HG03103 (cell line): Measurements from ENCODE around the gene CELA2B.
"Not testable (repeated sequence)": the region's sequence is repeated elsewhere in the genome, so short reads cannot be mapped to it uniquely, and the experiment has no call there.

ENCODE experiments used
- ATAC-seq: cut with Tn5 transposase; IDR thresholded peaks from one replicate; pipeline ENCODE4 v1.9.1; 2021; ENCODE audit warnings: low read depth; ENCODE audit not compliant: unreplicated experiment

Gene CELA2B

DNA sequence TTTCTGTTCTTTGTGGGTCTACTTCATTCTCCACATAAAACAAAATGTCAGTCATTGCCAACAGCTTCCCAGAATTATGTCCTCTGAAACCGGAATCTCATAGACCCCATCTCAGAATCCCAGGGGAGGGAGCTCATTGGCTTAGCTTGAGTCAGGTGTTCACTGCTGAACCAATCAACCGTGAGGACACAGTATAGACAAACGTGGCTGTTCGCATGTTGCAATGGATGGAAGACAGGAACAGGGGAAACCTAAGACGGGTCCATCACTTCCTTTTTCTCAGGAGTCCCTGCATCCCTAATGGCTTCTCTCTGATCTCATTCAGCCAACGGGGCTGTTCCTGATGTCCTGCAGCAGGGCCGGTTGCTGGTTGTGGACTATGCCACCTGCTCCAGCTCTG is 10.2 kb upstream of the CELA2B start:
- ATAC-seq, result no peak

DNA sequence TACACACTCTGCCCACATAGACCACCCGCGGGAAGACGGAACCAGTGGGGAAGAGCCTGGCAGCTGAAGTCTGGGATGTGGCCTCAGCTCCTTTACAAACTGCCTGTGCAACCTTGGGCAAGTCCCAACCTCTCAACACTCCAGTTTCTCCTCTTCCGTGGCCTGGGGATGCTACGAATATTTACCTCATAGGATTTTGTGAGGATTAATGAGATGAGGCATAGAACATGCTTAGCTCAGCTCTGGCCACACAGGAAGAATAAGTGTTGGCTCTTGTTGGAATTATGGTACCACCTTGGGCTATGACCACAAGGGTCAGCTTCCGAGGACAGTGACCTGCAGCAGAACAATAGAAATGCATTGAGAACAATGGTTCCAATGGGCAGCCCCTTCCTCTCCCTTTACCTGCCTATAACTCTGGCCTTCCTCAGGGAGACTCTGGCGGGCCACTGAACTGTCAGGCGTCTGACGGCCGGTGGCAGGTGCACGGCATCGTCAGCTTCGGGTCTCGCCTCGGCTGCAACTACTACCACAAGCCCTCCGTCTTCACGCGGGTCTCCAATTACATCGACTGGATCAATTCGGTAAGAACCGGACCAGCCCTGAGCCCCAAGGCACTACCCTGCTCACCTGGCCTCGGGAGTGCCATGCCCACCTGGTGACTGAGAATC is 8.8 kb upstream of the CELA2B start:
- not testable (repeated sequence) for ATAC-seq

DNA sequence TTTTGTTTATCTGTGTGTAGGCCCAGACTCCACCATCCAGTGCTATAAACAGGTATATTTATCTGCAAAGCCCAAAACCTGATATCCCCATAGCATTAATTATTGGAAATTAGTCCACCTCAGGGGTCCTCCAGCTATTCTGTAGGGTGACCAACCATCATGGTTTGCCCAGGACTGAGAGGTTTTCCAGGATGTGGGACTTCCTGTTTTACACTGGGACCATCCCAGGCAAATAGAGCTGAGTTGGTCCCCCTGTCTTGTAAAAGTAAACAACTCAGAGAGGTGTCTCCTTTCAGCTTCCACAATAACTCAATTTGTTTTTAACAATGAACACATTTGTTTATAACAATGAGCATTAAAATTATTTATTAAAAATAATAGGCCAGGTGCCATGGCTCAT is 7.8 kb upstream of the CELA2B start:
- no peak for ATAC-seq

DNA sequence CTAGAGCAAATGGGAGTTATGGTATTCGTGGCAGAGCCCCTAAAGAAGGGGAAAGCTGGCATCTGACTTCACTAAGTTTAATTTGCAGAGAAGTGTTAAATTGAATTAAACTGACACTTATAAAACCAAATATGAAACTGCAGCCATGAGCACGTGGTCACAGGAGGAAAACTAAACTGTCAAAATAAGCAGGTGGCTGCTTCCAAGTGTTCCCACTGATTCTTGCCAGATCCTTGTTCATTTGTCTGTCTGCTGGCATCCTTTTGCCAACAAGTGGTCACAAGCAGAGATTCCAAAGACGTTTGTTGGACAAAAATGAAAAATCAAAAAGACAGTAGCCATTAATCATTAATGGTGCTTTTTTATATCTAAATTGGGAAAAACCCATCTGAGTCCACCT is 6.5 kb upstream of the CELA2B start:
- ATAC-seq, result no peak

DNA sequence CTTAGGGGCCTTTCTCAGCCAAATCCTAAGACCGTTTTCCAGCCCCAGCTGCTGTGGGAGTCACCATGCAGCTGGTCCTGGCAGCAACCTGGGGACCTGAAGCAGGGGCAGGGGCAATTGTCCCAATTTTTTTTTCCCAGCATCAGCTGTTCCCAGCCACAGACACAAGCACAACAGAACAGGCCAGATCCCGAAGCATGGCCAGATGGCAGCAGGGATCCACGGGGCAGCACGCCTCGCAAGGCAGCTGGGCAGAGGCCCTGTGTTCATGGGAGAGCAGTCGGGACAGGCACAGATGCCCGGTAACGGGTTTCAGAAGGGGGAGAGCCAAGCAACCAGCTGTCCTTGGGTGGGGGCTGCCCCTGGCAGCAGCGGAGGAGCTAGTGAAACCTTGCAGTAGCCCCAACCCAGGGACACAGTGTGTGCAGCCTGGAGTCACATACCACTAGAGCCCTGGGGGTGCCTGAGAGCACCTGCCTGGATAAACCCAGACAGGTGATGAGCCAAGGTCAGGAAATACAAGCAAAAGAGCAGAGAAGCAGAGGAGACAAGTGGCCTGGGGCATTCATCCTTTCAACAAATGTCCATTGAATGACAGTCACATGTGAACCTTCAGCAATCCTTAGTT is 6.0 kb upstream of the CELA2B start:
- ATAC-seq, result not testable (repeated sequence)

DNA sequence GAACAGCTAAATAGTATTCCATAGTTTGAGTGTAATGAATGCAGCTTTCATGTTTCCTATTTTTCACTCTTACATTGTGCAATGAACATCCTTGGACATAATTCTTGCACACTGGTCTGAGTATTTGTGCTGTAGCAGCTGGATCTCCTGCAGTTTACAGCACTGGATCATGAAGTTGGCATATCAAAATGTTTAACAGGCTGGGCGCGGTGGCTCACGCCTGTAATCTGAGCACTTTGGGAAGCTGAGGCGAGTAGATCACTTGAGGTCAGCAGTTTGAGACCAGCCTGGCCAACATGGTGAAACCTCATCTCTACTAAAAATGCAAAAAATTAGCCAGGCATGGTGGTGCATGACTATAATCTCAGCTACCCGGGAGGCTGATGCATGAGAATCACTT is 4.8 kb upstream of the CELA2B start:
- ATAC-seq, result not testable (repeated sequence)

DNA sequence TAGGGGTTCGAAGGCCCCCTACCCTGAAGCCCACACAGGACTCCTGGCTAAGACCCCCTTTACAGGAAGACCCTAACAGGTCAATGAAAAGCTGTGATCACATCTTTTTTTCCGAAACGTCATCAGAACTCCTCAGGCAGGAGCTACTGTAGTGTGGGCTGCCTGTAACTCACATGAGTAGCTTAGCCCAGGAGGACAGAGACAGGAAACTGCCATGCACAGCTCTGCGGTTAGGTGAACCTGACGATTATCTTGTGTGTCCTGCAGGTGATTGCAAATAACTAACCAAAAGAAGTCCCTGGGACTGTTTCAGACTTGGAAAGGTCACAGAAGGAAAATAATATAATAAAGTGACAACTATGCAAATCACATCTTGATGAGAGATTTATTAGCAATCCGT is 4.2 kb upstream of the CELA2B start:
- ATAC-seq, result not testable (repeated sequence)

DNA sequence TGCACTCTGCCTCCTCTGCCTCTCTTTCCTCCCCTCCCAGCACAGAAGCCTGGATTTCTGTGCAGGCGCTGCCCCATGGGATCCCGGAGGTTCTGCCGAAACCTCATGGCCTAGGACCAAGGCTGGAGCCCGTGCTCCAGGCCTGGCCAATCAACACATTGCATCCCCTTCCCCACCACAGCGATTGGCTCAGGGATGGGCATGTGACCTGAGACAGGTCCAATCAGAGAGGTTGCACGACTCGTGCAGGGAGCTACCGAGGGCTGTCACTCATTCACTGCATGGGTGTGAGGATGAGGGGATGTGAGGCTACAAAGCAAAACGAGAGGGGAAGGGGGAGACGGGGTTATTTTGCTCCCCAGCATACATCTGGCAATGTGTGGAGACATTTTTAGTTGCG is 3.3 kb upstream of the CELA2B start:
- no peak for ATAC-seq

DNA sequence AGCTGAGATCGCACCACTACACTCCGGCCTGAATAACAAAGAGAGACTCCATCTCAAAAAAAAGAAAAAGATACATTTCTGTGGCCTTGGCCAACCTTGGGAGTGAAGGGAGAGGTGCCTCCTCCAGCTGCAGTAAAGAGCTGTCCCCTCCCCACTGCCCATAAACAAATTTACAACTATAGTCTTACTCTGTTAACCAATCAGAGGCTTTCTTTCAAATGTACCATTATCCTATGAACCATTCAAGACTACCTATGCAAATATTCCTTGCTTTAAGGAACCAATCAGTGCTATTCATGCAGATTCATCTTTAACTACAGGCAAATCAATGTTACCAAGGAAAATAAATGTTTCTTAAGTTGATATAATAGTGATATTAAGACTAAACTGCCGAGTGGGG is 1.0 kb downstream of the CELA2B start:
- ATAC-seq, result no peak

DNA sequence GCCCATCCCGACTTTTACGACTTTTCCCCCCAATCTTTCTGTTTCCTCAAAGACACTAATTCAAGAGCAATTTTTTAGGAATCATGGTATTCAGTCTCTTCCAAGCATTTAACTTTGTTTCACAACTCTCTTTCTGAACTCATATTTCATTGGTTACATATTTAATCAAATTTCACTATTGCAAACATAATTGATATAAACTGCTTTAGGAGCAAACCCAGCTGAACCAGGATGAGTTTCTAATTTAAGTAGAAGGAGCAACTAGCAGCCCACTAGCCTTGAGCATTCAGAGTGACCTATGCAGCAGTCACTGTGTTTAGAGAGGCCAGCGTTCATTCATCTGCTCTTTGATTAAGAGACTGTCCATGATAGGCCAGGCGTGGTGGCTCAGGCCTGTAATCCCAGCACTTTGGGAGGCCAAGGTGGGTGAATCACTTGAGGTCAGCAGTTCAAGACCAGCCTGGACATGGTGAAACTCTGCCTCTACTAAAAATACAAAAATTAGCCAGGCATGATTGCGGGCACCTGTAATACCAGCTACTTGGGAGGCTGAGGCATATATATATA is 1.8 kb downstream of the CELA2B start:
- no peak for ATAC-seq

DNA sequence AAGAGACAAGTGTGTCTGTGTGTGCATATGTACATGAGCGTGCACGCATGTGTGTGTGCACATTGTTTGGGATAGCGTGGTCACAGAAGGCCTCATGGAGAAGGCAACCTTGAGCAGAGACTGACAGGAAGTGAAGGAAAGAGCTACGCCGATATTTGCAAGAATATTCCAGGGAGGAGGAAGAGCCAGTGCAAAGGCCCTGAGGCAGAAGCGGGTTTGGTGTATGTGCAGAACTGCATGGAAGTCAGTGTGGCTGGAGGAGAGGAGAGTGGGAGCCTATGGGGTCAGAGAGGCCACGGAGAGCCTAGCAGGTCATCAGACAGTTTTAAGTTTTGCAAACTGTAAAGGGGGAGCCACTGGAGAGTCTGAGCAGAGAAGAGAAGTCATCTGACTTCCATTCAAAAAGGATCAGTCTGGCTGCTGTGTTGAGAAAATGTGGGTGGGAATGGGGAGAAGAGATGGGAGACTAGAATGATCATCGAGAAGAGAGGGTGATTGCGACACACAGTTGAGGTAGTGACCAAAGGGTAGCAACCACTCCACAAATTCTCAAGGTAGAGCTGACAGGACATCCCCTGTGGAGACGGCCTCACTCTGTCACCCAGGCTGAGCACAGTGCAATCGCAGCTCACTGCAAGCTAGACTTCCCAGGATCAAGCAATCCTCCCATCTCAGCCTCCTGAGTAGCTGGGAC is 3.9 kb downstream of the CELA2B start:
- ATAC-seq, result no peak

DNA sequence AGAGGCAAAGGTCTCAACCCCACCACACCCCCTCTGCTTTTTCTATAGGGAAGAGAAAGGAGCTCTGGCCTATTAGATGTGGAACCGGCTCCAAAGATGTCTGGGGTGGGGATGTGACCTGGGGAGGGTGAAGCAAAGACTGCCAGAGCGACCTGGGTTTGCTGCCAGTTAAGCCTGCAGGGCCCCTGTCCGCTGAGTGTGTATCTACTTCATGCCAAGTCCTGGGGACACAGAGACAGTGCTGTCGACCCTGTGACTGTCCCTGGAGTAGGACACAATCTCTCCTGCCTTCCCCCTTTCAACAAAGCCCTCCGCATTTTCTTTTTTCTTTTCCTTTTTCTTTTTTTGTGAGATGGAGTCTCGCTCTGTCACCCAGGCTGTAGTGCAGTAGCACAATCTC is 6.6 kb downstream of the CELA2B start:
- ATAC-seq, result not testable (repeated sequence)

DNA sequence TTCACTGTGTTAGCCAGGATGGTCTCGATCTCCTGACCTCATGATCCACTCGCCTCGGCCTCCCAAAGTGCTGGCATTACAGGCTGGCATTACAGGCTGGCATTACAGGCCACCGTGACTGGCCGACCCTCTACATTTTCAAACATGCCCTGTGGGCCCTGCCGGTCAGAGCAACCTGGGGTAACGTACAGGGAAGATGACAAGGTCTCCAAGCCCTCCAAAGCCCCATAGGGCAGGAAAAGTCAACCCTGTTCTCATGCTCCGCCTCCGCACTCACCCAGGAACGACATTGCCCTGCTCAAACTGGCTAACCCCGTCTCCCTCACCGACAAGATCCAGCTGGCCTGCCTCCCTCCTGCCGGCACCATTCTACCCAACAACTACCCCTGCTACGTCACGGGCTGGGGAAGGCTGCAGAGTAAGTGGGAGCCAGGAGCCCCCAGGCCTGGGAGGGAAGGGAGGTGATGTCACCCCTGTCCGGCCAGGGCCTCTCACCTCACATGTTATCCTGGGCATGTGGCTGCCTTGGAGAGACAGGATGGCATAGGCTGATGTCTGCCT is 7.2 kb downstream of the CELA2B start:
- ATAC-seq, result not testable (repeated sequence)

DNA sequence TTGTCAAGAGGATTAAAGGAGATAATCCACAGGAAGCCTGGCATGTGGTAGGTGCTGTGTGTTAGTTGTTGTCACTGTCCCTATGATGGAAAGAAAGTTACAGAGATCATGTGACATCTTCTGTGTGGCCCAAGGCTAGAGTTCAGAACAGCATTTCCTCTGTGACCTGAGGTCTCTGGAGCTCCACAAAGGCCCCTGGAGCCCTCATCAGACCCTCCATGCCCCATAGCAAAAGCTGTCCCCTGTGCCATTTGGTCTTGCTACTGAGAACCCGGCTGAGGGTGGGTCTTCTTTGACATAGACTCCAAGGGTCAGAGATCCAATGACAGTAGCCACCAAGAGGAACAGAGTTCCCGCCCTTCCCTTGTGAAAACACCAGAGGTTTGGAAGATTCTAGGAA is 8.1 kb downstream of the CELA2B start:
- no peak for ATAC-seq

DNA sequence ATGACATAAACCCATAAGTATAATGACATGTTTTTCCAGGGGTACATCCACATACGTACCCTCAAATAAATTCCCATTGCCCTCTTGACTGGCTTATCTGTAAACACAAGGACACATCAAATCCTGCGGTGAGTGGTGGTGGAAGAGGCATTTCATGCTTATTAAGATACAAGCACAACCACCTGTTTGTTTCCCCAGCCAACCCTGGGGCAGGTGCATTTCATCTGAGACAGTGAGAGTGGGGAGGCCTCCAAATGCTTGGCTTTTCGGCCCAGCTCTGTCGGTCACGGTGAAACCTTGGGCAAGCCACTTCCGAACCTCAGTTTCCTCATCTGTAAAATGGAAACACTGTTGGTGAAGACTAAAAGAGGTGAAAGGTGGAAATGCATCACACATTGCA is 8.5 kb downstream of the CELA2B start:
- ATAC-seq, result not testable (repeated sequence)

DNA sequence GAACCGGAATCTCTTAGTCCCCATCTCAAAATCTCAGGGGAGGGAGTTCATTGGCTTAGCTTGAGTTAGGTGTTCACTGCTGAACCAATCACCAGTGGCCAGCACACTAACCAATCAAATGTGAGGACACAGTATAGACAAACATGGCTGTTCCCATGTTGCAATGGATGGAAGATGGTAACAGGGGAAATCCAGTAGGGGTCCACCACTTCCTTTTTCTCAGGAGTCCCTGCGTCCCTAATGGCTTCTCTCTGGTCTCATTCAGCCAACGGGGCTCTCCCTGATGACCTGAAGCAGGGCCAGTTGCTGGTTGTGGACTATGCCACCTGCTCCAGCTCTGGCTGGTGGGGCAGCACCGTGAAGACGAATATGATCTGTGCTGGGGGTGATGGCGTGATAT is 9.7 kb downstream of the CELA2B start:
- ATAC-seq, result no peak

DNA sequence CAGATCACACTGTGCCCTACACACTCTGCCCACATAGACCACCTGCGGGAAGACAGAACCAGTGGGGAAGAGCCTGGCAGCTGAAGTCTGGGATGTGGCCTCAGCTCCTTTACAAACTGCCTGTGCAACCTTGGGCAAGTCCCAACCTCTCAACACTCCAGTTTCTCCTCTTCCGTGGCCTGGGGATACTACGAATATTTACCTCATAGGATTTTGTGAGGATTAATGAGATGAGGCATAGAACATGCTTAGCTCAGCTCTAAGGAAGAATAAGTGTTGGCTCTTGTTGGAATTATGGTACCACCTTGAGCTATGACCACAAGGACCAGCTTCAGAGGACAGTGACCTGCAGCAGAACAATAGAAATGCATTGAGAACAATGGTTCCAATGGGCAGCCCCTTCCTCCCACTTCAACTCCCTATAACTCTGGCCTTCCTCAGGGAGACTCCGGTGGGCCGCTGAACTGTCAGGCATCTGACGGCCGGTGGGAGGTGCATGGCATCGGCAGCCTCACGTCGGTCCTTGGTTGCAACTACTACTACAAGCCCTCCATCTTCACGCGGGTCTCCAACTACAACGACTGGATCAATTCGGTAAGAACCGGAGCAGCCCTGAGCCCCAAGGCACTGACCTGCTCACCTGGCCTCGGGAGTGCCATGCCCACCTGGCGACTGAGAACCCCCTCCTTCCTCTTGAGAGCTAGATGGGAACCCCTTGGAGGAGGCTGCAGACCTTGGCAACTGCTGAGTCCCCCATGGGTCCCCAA is 11.1 kb downstream of the CELA2B start:
- ATAC-seq, result not testable (repeated sequence)

DNA sequence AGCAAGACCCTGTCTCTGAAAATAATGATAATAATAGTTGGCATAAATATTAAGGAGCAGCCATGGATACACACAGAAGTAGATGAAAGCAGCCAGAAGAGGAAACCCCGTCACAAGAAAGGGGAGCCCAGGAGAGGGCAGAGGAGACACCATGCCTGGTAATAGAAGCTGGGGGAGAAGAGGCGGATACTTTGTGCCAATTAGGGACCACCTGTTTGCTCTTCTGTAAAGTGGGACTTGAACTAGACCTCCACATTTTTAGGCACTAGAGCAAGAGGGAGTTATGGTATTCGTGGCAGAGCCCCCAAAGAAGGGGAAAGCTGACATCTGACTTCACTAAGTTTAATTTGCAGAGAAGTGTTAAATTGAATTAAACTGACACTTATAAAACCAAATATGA is 12.5 kb downstream of the CELA2B start:
- no peak for ATAC-seq

DNA sequence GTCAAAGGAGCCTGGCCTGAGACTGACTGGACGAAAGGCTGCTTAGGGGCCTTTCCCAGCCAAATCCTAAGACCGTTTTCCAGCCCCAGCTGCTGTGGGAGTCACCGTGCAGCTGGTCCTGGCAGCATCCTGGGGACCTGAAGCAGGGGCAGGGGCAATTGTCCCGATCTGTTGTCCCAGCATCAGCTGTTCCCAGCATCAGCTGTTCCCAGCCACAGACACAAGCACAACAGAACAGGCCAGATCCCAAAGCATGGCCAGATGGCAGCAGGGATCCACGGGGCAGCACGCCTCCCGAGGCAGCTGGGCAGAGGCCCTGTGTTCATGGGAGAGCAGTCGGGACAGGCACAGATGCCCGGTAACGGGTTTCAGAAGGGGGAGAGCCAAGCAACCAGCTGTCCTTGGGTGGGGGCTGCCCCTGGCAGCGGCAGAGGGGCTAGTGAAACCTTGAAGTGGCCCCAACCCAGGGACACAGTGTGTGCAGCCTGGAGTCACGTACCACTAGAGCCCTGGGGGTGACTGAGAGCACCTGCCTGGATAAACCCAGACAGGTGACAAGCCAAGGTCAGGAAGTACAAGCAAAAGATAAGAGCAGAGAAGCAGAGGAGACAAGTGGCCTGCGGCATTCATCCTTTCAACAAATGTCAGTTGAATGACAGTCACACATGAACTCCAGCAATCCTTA is 13.3 kb downstream of the CELA2B start:
- ATAC-seq, result no peak

DNA sequence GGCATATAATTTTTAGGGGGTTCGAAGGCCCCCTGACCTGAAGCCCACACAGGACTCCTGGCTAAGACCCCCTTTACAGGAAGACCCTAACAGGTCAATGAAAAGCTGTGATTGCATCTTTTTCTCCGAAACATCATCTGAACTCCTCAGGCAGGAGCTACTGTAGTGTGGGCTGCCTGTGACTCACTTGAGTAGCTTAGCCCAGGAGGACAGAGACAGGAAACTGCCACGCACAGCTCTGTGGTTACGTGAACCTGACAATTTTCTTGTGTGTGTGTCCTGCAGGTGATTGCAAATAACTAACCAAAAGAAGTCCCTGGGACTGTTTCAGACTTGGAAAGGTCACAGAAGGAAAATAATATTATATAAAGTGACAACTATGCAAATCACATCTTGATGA is 15.1 kb downstream of the CELA2B start:
- not testable (repeated sequence) for ATAC-seq
